Panc1 (cell line): ENCODE measurements around the gene ALAS2.

Experiments used
- CTCF ChIP-seq: fragments of 450-650 bp; IDR thresholded peaks from 2 replicates; pipeline ENCODE4 v1.5.1; 2017; ENCODE audit warnings: mild to moderate bottlenecking
- POLR2AphosphoS5 ChIP-seq: IDR thresholded peaks from 2 replicates; pipeline ENCODE4 v1.6.1; 2012; ENCODE audit warnings: mild to moderate bottlenecking, low read depth, low read length, moderate library complexity
- SIN3A ChIP-seq: IDR thresholded peaks from 2 replicates; pipeline ENCODE4 v1.6.1; 2012; ENCODE audit warnings: low read depth, mild to moderate bottlenecking, low read length, moderate library complexity, borderline replicate concordance; ENCODE audit not compliant: insufficient read depth
- TCF7L2 ChIP-seq: IDR thresholded peaks from 2 replicates; pipeline ENCODE4 v1.6.1; 2011; ENCODE audit warnings: mild to moderate bottlenecking, low read depth, low read length, inconsistent platforms
- TF ChIP-seq, protein P1 (sequence below), 2 experiments: IDR thresholded peaks; 2 replicates each; pipeline ENCODE4 v1.6.1; 2011 to 2012; ENCODE audit warnings: low read depth in 2 of 2, control low read depth in 1 of 2, low read length in 1 of 2, mild to moderate bottlenecking in 1 of 2, moderate library complexity in 1 of 2; ENCODE audit not compliant: insufficient read depth in 1 of 2

GRCh38 chrX:55039471-55039870 lies 8.7 kb upstream of the ALAS2 start:
- TF ChIP-seq CTCF (no peak), SIN3A (no peak), POLR2AphosphoS5 (no peak), TCF7L2 (no peak)
- TF ChIP-seq, protein P1, sequence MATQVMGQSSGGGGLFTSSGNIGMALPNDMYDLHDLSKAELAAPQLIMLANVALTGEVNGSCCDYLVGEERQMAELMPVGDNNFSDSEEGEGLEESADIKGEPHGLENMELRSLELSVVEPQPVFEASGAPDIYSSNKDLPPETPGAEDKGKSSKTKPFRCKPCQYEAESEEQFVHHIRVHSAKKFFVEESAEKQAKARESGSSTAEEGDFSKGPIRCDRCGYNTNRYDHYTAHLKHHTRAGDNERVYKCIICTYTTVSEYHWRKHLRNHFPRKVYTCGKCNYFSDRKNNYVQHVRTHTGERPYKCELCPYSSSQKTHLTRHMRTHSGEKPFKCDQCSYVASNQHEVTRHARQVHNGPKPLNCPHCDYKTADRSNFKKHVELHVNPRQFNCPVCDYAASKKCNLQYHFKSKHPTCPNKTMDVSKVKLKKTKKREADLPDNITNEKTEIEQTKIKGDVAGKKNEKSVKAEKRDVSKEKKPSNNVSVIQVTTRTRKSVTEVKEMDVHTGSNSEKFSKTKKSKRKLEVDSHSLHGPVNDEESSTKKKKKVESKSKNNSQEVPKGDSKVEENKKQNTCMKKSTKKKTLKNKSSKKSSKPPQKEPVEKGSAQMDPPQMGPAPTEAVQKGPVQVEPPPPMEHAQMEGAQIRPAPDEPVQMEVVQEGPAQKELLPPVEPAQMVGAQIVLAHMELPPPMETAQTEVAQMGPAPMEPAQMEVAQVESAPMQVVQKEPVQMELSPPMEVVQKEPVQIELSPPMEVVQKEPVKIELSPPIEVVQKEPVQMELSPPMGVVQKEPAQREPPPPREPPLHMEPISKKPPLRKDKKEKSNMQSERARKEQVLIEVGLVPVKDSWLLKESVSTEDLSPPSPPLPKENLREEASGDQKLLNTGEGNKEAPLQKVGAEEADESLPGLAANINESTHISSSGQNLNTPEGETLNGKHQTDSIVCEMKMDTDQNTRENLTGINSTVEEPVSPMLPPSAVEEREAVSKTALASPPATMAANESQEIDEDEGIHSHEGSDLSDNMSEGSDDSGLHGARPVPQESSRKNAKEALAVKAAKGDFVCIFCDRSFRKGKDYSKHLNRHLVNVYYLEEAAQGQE (IDR thresholded peaks at IDR 0.05; ENCODE audit: insufficient read depth in 1 of 2, low read depth in 2 of 2, low read length in 1 of 2): no peak
